OCI-LY1 (cell line): Measurements from ENCODE around the gene HMCN2.

ENCODE experiments used
- H2AFZ ChIP-seq: fragments of 200-600 bp; sonication (generic), shearing (Covaris generic); 2 replicates; pipeline ENCODE4 v1.6.0; 2014; ENCODE audit warnings: antibody characterized with exemption, mild to moderate bottlenecking, low read length
- H3F3A ChIP-seq: fragments of 200-600 bp; sonication (generic), shearing (Covaris generic); 2 replicates; pipeline ENCODE4 v1.6.0; 2014; ENCODE audit warnings: mild to moderate bottlenecking, antibody characterized with exemption, low read length, moderate library complexity; ENCODE audit not compliant: insufficient read depth
- H3K27ac ChIP-seq: fragments of 200-600 bp; sonication (generic); 2 replicates; pipeline ENCODE4 v1.5.1; 2014; ENCODE audit warnings: low read length, mixed run types, mild to moderate bottlenecking, low read depth; ENCODE audit not compliant: poor library complexity, severe bottlenecking
- H3K27me3 ChIP-seq: fragments of 200-600 bp; sonication (generic); 2 replicates; pipeline ENCODE4 v1.6.0; 2014; ENCODE audit warnings: antibody characterized with exemption, mild to moderate bottlenecking, low read length, moderate library complexity; ENCODE audit not compliant: insufficient read depth
- H3K36me3 ChIP-seq: fragments of 200-600 bp; sonication (generic); 2 replicates; pipeline ENCODE4 v1.6.1; 2014; ENCODE audit warnings: mild to moderate bottlenecking, antibody characterized with exemption, low read length, moderate library complexity, mixed read lengths; ENCODE audit not compliant: insufficient read depth
- H3K4me1 ChIP-seq: fragments of 200-600 bp; sonication (generic); 2 replicates; pipeline ENCODE4 v1.5.1; 2014; ENCODE audit warnings: mild to moderate bottlenecking, low read length, moderate library complexity; ENCODE audit not compliant: insufficient read depth, severe bottlenecking
- H3K4me2 ChIP-seq: fragments of 200-600 bp; sonication (generic), shearing (Covaris generic); 2 replicates; pipeline ENCODE4 v1.6.1; 2014; ENCODE audit warnings: low read length
- H3K4me3 ChIP-seq: fragments of 200-600 bp; sonication (generic); 2 replicates; pipeline ENCODE4 v1.5.1; 2014; ENCODE audit warnings: low read length, low read depth, mild to moderate bottlenecking, mixed read lengths; ENCODE audit not compliant: poor library complexity, severe bottlenecking
- H3K79me2 ChIP-seq: fragments of 200-600 bp; shearing (Covaris generic); 2 replicates; pipeline ENCODE4 v1.6.1; 2016; ENCODE audit warnings: mixed run types, low read length, mixed read lengths; ENCODE audit not compliant: insufficient read depth
- H3K9ac ChIP-seq: fragments of 200-600 bp; sonication (generic), shearing (Covaris generic); 2 replicates; pipeline ENCODE4 v1.6.1; 2014; ENCODE audit warnings: mild to moderate bottlenecking, low read length, mixed read lengths
- H3K9me2 ChIP-seq: fragments of 200-600 bp; sonication (generic), shearing (Covaris generic); 2 replicates; pipeline ENCODE4 v1.6.1; 2014; ENCODE audit warnings: low read depth, mild to moderate bottlenecking, low read length, mixed read lengths
- H3K9me3 ChIP-seq: fragments of 200-600 bp; shearing (Covaris generic); 2 replicates; pipeline ENCODE4 v1.6.1; 2014; ENCODE audit warnings: low read length, mixed read lengths
- H4K20me1 ChIP-seq: fragments of 200-600 bp; sonication (generic), shearing (Covaris generic); 2 replicates; pipeline ENCODE4 v1.6.0; 2016; ENCODE audit warnings: mild to moderate bottlenecking, low read length; ENCODE audit not compliant: insufficient read depth
- EZH2 ChIP-seq: fragments of 200-600 bp; sonication (generic), shearing (Covaris generic); IDR thresholded peaks from 2 replicates; pipeline ENCODE4 v1.8.0; 2017; ENCODE audit warnings: borderline replicate concordance, mixed run types, mild to moderate bottlenecking, antibody characterized with exemption, low read length, moderate library complexity, mixed read lengths
- TF ChIP-seq, protein P1 (sequence below): fragments of 200-600 bp; sonication (generic), shearing (Covaris generic); IDR thresholded peaks from 2 replicates; pipeline ENCODE4 v1.5.1; 2017; ENCODE audit warnings: mild to moderate bottlenecking, antibody characterized with exemption, low read length, moderate library complexity, mixed read lengths

Gene HMCN2

DNA sequence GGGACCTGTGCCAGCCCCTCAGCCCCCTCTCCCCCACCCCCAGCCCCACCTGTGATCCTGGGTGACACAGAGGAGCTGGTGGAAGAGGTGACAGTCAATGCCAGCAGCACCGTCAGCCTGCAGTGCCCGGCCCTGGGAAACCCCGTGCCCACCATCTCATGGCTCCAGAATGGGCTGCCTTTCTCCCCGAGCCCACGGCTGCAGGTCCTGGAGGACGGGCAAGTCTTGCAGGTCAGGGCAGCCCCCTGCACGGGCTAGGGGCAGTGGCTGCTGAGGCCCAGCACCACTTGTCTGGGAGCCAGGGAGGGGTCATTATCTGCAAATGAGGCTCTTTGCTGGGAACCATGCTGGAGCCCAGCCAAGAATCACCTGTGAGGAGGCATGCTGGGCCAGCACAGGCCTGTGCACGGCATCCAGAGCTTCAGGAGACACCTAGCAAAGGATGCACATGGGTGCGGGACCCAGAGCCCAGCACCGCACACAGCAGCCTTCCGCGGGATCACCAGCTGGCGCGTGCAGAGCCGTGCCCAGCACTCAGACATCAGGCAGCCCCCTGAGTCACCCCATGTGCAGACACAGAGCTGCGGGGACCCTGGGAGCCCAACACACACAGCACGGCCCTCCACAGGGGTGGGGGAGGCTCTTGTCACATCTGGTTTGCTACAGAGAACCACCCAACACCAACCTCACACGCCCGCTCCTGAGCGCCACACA, 117.2 kb downstream of the HMCN2 start:
- Histone ChIP-seq H4K20me1 (no peaks in the 10 kb centered on the region), H3F3A (no peaks in the 10 kb centered on the region), H3K36me3 (no peaks in the 10 kb centered on the region), H3K4me3 (no peak overlapping the region), H3K27ac (no peak overlapping the region), H3K9me2 (no peaks in the 10 kb centered on the region), H3K9me3 (no peaks in the 10 kb centered on the region), H3K79me2 (no peaks in the 10 kb centered on the region), H3K4me2 (no peak overlapping the region), H3K27me3 (no peaks in the 10 kb centered on the region), H3K4me1 (no peaks in the 10 kb centered on the region), H2AFZ (no peak overlapping the region), H3K9ac (no peak overlapping the region)
- TF ChIP-seq EZH2 = no peak
- TF ChIP-seq, protein P1, sequence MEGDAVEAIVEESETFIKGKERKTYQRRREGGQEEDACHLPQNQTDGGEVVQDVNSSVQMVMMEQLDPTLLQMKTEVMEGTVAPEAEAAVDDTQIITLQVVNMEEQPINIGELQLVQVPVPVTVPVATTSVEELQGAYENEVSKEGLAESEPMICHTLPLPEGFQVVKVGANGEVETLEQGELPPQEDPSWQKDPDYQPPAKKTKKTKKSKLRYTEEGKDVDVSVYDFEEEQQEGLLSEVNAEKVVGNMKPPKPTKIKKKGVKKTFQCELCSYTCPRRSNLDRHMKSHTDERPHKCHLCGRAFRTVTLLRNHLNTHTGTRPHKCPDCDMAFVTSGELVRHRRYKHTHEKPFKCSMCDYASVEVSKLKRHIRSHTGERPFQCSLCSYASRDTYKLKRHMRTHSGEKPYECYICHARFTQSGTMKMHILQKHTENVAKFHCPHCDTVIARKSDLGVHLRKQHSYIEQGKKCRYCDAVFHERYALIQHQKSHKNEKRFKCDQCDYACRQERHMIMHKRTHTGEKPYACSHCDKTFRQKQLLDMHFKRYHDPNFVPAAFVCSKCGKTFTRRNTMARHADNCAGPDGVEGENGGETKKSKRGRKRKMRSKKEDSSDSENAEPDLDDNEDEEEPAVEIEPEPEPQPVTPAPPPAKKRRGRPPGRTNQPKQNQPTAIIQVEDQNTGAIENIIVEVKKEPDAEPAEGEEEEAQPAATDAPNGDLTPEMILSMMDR = no peak

DNA sequence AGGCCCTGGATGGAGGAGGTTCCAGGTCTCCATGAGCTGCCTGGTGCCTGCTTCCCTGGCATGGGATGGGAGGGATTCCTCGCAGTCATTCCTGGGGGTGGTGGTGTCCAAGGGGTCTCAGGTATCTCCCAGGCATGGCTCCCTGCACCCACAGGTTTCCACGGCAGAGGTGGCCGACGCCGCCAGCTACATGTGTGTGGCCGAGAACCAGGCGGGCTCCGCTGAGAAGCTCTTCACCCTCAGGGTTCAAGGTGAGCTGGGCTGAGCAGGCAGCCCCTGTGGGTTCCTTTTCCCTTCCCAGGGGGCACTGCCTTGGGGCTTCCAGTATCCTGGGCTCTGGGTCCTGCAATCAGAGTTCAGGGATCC, 117.8 kb downstream of the HMCN2 start:
- H3F3A ChIP-seq = no peaks in the 10 kb centered on the region

DNA sequence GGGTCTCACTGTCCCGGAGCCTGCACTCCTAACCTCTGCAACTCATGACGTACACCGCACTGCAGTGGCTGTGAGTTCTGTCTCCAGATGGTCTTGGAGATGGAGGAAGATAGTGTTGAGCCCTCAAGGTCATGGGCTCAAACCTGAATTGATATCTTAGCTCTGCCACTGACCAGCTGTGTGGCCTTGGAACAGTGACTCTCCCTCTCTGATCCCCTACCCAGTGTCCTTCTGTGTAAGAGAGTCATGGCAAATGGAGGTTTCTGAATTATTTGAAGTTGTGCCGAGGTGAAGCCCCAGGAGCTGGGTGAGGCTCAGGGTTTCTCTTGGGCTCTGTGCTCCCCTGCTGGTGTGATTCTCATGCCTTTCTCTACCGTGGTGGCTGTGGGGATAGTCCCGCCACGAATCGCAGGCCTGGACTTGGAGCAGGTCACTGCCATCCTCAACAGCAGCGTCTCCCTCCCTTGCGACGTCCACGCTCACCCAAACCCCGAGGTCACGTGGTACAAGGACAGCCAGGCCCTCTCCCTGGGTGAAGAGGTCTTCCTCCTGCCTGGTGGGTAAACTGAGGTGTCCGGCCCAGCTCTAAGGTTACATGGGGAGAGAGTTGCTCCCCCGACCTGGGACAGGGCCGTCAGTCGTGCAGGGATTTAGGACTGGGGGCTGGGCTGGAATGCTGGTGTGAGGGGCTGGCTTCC, 118.6 kb downstream of the HMCN2 start:
- TF ChIP-seq, protein P1 = no peak
- no peak for TF ChIP-seq EZH2
- Histone ChIP-seq H3F3A (no peaks in the 10 kb centered on the region), H3K4me1 (no peaks in the 10 kb centered on the region), H3K79me2 (no peaks in the 10 kb centered on the region), H3K9ac (no peak overlapping the region), H3K27me3 (no peaks in the 10 kb centered on the region), H3K9me2 (no peaks in the 10 kb centered on the region), H3K27ac (no peak overlapping the region), H3K4me2 (no peak overlapping the region), H2AFZ (no peak overlapping the region), H4K20me1 (no peaks in the 10 kb centered on the region), H3K9me3 (no peaks in the 10 kb centered on the region), H3K4me3 (no peak overlapping the region), H3K36me3 (no peaks in the 10 kb centered on the region)

More for the DNA sequence above, 117.8 kb downstream of the HMCN2 start:
- Histone ChIP-seq H3K4me1 (no peaks in the 10 kb centered on the region), H3K27me3 (no peaks in the 10 kb centered on the region), H3K79me2 (no peaks in the 10 kb centered on the region), H3K9me2 (no peaks in the 10 kb centered on the region), H3K9me3 (no peaks in the 10 kb centered on the region), H3K36me3 (no peaks in the 10 kb centered on the region), H2AFZ (no peak overlapping the region), H3K27ac (no peak overlapping the region), H3K9ac (no peak overlapping the region), H3K4me2 (no peak overlapping the region), H3K4me3 (no peak overlapping the region), H4K20me1 (no peaks in the 10 kb centered on the region)
- no peak for TF ChIP-seq EZH2
- TF ChIP-seq, protein P1 = no peak
